GM12875 (cell line): ENCODE data around the gene GTF2I.
"Not testable (repeated sequence)": the region's sequence is repeated elsewhere in the genome, so short reads cannot be mapped to it uniquely, and the experiment has no call there.

Experiments used
- H3K4me3 ChIP-seq: one replicate; pipeline ENCODE4 v1.5.1; 2011; ENCODE audit warnings: low read depth, low read length, control low read depth

Gene GTF2I

GRCh38 chr7:74781746-74782145 lies 124.2 kb downstream of the GTF2I start:
- not testable (repeated sequence) for H3K4me3 ChIP-seq

GRCh38 chr7:74783595-74783994 lies 126.1 kb downstream of the GTF2I start:
- not testable (repeated sequence) for H3K4me3 ChIP-seq

GRCh38 chr7:74788369-74789150 lies 131.0 kb downstream of the GTF2I start:
- not testable (repeated sequence) for H3K4me3 ChIP-seq

GRCh38 chr7:74789200-74789736 lies 131.8 kb downstream of the GTF2I start:
- not testable (repeated sequence) for H3K4me3 ChIP-seq

GRCh38 chr7:74797848-74798622 lies 140.5 kb downstream of the GTF2I start:
- not testable (repeated sequence) for H3K4me3 ChIP-seq

GRCh38 chr7:74798644-74799043 lies 141.1 kb downstream of the GTF2I start:
- H3K4me3 ChIP-seq, result not testable (repeated sequence)
